DMS53 treated with DMSO at 0.1 percent for 48 hours (cell line): ENCODE measurements around the gene S100A14.

ENCODE experiments used
- DNase-seq: peaks from one replicate; lab custom pipeline; 2025; ENCODE audit not compliant: unreplicated experiment; lab: John Stamatoyannopoulos, UW

S100A14 gene

DNA sequence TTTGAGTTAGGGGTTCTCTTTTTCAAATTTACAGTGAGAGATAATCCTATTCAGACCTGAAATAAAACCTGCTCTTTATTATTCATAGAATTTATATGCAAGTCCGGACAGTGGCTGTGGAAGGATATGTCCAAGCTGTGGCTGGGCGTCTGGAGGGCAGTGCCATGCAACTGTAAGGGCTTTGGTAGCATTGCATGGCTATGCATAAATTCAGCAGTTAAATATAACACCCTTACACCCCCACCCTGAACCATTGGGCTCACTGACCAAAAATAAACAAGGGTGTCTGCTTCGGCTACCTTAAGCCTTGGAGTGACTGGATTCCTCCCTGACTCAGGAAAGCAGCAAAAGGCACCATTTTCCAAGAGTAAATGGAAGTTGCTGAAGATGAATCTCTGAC lies 23.2 kb upstream of the S100A14 start:
- no peak for DNase-seq

- DNase-seq: no peak
These were observed 22.1 kb upstream of the S100A14 start for GRCh38 chr1:153638261-153638660.

- DNase-seq: no peak
These were observed 20.2 kb upstream of the S100A14 start for GRCh38 chr1:153636312-153636711.

DNA sequence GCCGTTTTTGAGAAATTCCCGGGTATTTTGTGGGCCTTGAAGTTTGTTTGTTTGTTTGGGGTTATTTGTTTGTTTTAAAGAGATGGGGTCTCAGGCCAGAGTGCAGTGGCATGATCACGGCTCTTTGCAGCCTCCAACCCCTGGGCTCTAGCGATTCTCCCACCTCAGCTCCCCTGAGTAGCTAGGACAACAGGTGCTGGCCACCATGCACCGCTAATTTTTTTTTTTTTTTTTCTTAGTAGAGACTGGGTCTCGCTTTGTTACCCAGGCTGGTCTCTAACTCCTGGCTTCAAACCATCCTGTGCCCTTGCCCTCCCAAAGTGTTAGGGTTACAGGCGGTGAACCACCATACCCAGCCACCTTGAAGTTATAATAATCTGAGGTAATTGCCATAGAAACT lies 19.7 kb upstream of the S100A14 start:
- DNase-seq: no peak

- peak; percentile 93 for DNase-seq
These were observed 17.9 kb upstream of the S100A14 start, which contains the start of gene CHTOP for GRCh38 chr1:153633754-153634665. Gene CHTOP (plus strand): TSS chr1:153634066. CDS start chr1:153636589, 2,523 bp downstream.

- DNase-seq: no peak
These were observed 17.1 kb upstream of the S100A14 start for GRCh38 chr1:153633161-153633753.

GRCh38 chr1:153631047-153632022 lies 15.2 kb upstream of the S100A14 start:
- DNase-seq: no peak

DNA sequence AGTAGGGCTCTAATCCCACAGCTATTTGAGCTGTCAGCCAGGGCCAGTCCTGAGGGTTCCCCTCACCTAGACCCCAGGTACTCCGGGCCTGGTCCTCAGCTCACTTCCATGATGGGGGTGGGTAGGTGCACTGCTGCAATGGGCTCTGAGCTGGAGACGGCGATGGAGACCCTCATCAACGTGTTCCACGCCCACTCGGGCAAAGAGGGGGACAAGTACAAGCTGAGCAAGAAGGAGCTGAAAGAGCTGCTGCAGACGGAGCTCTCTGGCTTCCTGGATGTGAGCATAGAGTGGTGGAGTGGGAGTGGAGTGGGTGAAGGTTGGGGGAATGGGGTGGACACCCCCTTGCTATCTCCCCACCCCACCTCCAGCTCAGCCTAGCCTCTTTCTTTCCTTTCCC lies 14.3 kb upstream of the S100A14 start:
- DNase-seq: no peak

DNA sequence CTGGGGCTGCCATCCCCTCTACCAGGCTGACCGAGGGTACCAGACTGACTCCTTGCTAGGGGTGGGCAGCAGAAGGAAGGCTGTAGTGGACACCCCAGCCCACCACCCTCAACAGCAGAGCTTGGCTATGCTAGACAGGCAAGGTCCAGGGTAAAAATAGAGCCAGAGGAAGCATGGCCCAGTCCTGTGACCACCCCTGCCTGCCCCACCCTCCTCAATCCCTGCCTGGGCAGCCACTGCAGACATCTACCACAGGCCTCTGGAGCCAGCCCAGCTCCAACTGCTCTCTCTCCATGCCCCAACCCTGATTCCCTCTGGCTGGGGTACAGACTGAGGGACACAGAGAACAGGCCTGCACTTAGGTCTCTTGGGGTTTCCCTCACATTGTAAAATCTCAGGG lies 13.8 kb upstream of the S100A14 start:
- no peak for DNase-seq

- DNase-seq: no peak
These were observed 13.2 kb upstream of the S100A14 start for GRCh38 chr1:153629343-153629665.

DNA sequence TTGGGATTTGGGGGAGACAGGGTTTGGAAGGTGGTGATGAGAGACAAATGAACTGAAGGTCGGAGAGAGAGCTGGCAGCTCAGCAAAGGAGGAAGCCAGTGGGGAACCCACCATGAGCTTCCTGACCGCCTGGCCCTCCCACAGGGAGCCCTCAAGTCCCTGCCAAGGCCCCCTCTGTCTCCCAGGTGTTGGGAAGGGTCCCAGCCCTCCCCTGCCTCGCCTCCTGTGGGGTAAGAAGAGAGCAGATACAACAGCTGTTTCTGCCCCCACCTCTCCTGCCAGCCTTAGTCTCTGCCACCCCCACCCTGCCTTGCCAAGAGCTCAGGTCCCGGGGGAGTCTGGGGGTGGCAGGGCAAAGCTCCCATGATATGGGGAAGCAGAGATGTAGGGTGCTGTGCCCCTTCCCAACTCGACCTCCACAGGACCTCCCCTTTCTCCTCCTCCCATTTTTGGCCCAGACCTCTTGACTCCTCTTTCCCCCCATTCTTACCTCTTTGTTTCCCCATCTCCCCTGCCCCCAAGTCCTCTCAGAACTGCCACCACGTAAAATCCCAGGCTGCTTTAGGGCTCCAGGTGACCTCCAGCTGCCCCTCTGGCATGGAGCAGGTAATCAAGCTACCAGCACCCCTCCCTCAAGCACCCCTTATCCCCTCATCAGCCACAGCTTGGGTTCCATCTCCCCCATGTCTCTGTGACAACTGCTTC lies 12.7 kb upstream of the S100A14 start:
- no peak for DNase-seq

- DNase-seq: no peak
These were observed 11.8 kb upstream of the S100A14 start, which contains the start of gene S100A1 for GRCh38 chr1:153627715-153628626. Gene S100A1 (plus strand): TSS chr1:153628434. CDS start chr1:153630522, 2,088 bp downstream.

DNA sequence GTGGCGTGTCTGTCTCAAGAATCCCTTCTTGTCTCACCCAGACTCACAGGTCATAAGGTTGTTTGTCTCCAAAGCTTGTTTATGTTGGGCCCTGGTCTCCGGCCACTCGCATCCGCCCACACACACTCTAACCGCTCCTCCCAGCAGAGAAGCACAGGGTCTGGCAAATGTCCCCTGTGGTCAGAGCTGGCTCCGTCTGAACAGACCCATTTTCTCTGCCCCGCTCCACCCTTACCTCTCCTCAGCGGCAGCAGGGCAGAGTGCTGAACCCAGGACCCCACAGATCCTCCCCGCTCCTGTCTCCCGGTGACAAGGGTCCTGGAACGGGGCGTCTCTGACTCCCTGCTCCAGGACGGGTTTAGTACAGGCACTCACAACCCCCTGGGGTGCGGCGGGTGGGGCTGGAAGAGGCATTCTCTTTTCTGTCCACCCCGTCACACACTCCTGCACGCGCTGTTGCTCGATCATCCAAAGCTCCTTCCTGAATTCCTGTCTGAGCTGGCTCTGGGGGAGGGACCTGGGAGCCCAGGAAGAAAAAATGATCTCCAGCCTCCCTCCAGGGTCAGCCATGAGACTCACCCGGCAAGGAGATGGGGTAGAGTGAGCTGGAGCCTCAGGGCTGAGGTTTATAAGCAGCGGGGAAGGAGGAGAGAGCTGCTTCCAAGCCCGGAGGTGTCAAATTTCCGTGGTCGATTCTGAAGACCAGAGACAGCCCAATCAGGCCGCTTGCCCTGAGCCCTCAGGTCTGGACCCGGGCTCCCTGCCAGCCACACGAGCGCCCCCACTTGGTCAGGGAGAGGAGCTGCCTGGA lies 11.0 kb upstream of the S100A14 start, which contains the start of gene S100A13:
S100A13 (minus strand) TSS at position 602 of the 811 bp plus-strand sequence. CDS start 1,033 bp downstream, outside the sequence.
- DNase-seq: peak; percentile 77

DNA sequence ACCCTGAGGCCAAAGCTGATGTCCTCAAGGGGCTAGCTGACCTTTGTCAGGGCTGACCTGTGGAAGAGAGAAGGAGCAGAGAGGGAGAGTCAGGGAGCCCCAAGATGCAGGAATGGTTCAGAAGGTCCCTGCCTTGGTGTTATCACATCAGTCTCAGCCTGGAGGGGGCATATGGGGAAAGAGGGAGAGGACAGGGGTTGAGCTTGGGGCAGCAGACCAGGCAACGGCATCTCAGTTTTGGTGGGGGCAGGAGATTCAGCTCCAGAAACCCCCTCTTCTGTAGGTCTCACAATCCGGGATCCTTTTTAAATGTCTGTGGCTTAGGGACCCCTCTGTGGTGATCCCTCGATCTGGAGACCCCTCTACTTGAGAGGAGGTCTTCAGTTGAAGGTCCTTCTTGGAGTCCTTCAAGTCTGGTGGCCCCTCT lies 10.4 kb upstream of the S100A14 start:
- DNase-seq: no peak

GRCh38 chr1:153624965-153625611 lies 9.0 kb upstream of the S100A14 start:
- DNase-seq: no peak

GRCh38 chr1:153623101-153623500 lies 7.0 kb upstream of the S100A14 start:
- DNase-seq: no peak

DNA sequence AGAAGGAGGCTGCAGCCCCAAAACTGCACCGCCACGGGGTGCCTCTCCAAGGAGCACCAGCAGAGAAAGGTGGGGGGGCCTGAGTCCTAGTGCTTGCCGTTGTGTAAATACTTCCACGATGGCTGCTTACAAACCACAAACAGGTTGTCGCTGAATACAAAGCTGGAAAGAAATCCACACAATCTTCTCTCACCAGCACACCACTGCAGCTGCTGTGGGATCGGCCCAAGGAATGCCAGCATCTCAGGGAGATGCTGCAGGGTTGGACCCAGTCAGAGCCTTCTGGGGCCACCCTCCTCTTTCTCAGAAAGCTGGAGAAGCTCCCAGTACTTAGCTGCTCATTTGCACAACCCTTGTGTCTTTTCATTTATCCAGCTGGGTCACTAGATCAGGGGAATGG lies 3.0 kb upstream of the S100A14 start:
- DNase-seq: no peak

GRCh38 chr1:153617663-153618062 lies 1.5 kb upstream of the S100A14 start:
- peak; percentile 57 for DNase-seq
